Astrocyte of the hippocampus (primary cell): ENCODE results near the gene SUGCT.
"Not testable (repeated sequence)": the region's sequence is repeated elsewhere in the genome, so short reads cannot be mapped to it uniquely, and the experiment has no call there.

ENCODE experiments used
- DNase-seq: peaks from one replicate; pipeline ENCODE4 v3.0.0; 2011; ENCODE audit warnings: low read depth, low spot score

Gene SUGCT

DNA sequence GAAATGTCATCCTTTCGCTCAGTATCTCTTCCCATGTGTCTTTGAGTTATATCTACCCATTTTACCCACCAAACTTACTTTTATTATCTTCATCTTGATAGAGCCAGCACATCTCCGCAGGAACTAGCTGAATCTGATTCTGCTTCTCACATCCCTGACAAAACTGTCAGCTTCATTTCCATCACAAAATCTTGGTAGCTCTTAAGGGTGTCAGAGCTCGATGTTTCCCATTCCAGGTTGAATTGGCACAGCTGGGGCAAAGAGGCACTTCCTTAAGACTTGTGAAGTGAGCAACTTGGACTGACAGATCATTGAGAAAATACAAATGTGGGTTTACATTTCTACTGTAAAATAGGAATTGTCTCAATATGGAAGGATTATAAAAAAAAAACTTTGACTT is 434.5 kb downstream of the SUGCT start:
- no peak for DNase-seq

GRCh38 chr7:40570223-40570622 is 435.4 kb downstream of the SUGCT start:
- peak; percentile 67 for DNase-seq

DNA sequence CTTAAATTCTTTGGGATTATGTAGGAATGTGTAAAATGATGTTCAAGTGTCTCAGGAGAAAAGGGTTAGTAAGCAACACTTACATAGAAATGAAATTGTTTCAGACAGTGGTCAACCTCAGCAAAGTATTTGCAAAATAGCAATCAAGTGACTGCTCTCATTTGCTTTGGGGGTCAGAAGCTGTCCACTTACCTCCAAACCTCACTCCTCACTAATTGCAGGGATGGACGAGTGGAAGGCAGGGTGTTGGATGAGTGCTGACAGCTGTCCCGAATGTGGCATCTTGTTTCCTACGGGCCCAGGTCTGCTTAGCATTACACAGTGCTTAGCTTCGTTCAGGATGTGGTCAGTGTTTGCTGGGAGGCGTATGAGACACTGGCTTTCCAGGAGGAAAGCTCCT is 437.0 kb downstream of the SUGCT start:
- peak; percentile 81 for DNase-seq

- peak; percentile 20 for DNase-seq
Observed at GRCh38 chr7:40572810-40573465, 438.1 kb downstream of the SUGCT start.

GRCh38 chr7:40579401-40579800 is 444.6 kb downstream of the SUGCT start:
- peak; percentile 41 for DNase-seq

DNA sequence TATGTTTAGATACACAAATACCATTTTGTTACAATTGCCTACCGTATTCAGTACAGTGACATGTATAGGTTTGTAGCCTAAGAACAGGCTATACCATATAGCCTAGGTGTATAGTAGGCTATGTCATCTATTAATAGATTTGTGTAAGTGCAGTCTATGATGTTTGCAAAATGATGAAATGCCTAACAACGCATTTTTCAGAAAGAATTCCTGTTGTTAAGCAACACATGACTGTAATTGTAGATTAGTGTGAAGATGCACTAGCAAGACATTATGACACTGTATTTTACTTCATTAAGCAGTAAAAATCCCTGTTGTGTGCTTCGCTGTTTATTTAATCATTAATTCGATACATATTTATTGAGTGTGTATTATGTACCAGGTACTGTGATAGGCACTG is 446.0 kb downstream of the SUGCT start:
- DNase-seq = no peak

GRCh38 chr7:40582539-40582938 is 447.7 kb downstream of the SUGCT start:
- no peak for DNase-seq

DNA sequence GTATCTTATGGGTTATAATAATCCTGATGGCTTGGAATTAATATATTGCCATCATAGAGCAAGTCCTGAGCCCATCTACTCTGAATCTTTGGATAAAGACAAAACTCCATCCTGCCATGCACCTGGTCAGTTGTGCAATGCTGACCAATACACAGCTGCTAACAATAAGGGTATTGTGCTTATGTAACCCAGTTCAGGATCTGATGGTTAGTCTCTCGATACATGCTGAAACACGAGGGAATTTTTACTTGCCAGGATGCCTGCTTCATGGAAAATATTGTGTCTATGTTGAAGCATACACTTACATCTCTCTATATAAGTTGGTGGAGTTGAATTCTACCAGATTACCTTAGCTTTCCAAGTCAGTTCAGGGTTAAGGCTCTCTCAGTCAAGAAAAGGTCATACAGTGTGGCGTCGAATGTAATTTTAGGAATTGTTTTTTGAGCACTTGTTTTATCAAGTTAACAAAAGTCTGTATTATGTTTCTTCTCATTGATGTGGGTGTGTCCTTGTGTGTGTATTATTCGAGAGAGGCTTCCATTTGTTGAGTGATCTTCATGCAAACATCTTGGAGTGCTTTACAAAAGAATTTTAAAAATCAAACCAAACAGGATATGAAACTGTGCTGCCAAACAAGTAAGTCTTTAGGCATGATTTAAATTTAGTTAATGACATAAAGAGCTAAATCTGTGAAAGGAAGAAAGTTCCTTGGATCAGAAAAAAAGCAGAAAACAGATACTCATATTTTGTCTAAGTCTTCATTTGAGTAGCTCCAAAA is 449.1 kb downstream of the SUGCT start:
- DNase-seq = no peak

GRCh38 chr7:40584667-40585433 is 450.0 kb downstream of the SUGCT start:
- no peak for DNase-seq

- peak; percentile 77 for DNase-seq
Observed at GRCh38 chr7:40586197-40586596, 451.4 kb downstream of the SUGCT start.

DNA sequence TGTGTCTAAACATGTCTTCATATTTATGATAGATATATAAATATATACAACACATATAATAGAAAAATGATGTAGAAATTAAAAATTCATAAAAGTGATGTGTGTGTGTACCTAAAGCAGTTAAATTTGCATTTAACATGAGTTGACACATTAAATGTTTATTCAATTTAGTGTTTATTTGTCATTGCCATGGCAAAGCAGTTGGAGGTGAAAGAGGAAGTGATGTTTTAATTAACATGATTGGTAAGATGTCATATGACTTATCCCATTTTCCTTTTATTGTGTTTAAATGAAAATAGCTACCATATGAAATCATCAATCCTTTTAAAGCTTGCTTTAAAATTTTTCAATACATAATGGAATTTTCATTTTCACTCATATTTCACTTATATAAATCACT is 452.6 kb downstream of the SUGCT start:
- no peak for DNase-seq

GRCh38 chr7:40595129-40595528 is 460.3 kb downstream of the SUGCT start:
- no peak for DNase-seq

DNA sequence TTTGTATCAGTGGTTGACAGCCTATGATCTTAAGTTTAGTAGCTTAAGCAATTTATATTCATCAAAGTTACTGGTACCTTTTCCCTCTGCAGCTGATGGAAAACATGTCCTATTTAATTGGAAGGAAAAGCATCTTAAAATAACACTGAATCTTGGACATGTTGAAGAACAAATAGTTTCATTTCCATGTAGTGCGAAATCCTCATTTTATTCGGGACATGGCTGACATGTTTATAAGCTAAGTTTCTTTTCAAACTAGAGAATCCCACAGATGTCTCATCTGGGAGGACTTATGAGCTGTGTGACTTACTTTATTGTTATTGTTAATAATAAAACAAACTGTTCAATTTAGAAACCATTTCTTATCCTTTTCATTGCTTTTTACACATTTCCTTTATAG is 461.0 kb downstream of the SUGCT start:
- DNase-seq = no peak

DNA sequence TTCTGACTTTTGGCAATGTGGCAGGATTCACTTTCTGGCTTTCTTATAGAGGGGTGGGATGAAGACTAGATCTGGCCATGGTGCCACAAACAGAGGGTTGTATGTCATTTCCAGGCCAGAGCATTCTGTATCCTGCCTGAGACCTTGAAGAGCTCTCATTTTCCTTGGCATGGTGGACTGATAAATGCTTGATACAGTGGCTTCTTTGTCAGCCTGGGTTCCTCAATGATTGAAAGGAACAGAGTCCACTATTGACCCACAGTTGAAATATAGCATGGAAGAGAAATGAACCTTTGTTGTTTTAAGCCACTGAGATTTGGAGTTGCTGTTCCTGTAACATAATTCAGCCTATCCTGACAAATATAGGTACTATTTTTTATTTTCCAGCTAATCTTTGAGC is 462.7 kb downstream of the SUGCT start:
- no peak for DNase-seq

- no peak for DNase-seq
Observed at GRCh38 chr7:40598915-40599314, 464.1 kb downstream of the SUGCT start.

GRCh38 chr7:40599836-40600235 is 465.0 kb downstream of the SUGCT start:
- DNase-seq = no peak

DNA sequence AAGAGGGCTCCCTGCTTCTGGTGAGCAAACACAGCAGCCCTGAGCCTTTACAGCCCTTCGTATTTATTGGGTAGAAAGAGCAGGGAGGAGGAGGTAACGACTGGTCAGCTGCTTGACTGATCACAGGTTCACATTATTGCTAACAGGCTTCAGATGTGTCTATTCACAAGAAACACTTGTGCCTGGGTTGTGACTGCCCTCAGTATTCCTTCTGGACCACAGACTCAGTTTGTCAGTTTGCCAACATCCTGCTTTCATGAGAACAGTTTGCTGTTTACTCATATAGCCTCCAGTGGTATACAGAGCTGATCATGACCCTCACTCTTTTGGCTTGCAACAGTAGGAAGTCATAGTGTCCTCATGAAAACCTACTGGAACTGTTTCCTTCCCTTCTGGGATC is 467.5 kb downstream of the SUGCT start:
- not testable (repeated sequence) for DNase-seq

DNA sequence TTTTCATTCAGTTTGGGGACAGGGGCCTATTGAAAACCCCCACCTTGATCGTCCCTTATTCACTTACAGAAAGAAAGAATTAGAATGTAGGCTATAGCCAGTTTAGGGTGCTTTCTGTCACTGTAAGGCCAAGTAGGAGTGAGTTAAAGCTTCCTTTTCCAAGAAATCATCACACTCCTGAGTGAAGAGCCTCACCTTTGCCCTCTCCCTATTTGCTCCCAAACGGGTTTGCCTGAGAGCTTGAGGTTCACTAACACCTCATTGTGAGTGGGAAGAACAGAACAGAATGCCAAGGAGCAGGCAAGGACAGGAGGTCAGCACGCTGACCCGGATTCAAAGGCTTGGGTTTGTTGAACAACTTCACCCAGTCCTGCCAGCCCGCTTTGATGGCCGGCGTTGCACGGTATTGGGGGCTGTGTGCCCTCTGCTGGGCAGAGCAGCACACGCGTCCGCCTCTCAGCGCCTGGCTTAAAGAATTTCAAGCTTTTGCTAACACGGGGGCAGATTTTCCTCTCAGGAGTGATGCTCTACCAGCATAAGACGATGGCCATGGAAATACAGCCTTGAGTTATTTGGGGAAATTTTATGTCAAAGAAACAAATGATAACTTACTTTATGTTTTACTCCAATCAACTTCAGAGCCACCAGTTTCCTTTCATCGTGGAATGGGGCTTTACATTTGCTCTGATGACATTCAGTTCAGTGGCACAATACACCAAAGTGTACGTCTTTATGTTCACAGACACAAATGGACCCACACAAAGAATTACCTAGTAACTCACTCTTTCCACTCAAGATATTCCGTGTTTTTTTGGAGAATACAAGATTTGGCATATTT is 470.0 kb downstream of the SUGCT start:
- DNase-seq = peak; percentile 80

DNA sequence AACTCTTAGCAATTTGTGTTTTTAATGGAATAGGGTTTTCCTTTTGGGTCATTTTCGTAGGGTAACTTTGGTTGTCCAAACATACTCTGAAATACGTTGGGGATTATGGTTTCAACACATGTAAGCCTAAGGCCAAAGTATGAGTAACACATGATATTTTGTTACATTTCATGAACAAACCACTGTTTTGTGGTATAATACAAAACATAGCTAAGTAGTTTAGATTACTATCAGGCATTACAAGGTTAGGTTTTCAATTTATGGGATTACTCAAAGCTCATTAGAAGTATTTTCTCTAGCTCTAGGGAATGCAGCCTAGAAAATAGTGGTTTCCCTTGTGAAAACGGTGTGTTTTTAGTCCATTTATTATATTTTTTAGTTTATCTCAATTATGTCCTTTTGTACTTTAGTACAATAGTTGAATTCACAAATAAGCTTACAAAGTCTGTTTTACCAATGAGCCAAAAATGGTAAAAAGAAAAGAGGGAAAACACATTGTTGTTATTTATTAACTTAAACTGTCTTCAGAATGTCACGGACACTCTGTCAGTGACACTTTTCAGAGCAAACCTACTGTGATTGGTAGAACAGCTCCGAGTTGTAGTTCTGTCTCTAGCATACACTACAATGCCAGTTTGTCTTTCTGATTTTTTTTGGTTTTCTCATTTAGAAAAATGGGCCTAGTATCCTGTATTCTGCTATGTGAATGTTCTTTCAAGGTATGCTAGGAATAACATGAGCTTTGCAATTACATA is 473.7 kb downstream of the SUGCT start:
- DNase-seq = no peak

GRCh38 chr7:40610461-40610860 is 475.7 kb downstream of the SUGCT start:
- no peak for DNase-seq
